B cell (primary cell): ENCODE results near the gene RPUSD3.

Source experiments
- EZH2 ChIP-seq: IDR thresholded peaks from 2 replicates; pipeline ENCODE4 v1.6.1; 2012; ENCODE audit warnings: borderline replicate concordance, low read depth, mild to moderate bottlenecking, moderate library complexity, low read length; ENCODE audit not compliant: insufficient read depth, poor library complexity, severe bottlenecking
- TF ChIP-seq, protein P1 (sequence below): fragments of 200-600 bp; IDR thresholded peaks from one replicate; pipeline ENCODE4 v1.8.0; 2022; ENCODE audit warnings: antibody characterized with exemption, mild to moderate bottlenecking

DNA sequence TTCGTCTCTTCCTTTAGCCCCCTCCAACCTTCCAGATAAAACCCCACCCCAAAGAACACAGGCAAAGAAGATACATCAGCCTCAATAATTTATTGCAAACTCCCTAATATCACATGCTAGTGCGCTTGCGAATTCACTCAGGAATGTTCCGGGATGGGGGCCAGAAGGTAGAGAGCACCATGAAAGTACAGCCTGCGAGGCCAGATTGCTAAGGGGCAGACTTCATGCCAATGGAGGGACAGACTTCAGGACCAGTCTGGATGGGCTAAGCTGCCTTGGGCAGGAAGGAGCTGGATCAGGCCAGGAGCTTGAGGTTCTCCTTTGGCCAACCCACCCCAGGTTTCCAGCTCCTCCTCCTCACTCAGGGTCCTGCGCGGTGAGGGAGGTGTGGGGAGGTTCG lies 22.8 kb upstream of the RPUSD3 start:
- TF ChIP-seq, protein P1, sequence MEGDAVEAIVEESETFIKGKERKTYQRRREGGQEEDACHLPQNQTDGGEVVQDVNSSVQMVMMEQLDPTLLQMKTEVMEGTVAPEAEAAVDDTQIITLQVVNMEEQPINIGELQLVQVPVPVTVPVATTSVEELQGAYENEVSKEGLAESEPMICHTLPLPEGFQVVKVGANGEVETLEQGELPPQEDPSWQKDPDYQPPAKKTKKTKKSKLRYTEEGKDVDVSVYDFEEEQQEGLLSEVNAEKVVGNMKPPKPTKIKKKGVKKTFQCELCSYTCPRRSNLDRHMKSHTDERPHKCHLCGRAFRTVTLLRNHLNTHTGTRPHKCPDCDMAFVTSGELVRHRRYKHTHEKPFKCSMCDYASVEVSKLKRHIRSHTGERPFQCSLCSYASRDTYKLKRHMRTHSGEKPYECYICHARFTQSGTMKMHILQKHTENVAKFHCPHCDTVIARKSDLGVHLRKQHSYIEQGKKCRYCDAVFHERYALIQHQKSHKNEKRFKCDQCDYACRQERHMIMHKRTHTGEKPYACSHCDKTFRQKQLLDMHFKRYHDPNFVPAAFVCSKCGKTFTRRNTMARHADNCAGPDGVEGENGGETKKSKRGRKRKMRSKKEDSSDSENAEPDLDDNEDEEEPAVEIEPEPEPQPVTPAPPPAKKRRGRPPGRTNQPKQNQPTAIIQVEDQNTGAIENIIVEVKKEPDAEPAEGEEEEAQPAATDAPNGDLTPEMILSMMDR: no peak
- TF ChIP-seq EZH2: no peak
